Endothelial cell of umbilical vein (primary cell): ENCODE results near the gene NAXD. TPM values are rescaled to one million over a fixed set of nuclear protein-coding genes. Genes with fewer than 3 reads are reported as not detected.
A peak's percentile ranks its signal among the peaks of the same experiment; 100 is the strongest.

Source experiments
- BruUV-seq: library from RNA; stranded (reverse); fragments of 400-500 nt; replicated peaks from 2 replicates; lab custom pipeline; 2021; lab: Mats Ljungman, UMichigan
- CTCF ChIA-PET: fragments of 300-600, 350-600 bp; sonication (Branson Sonifier 250); formaldehyde crosslinking; loops from one replicate; lab custom pipeline; 2021; ENCODE audit warnings: antibody characterized with exemption, inconsistent platforms; lab: Charles Lee
- POLR2A ChIA-PET: fragments of 300-600, 350-600 bp; sonication (Branson Sonifier 250); formaldehyde crosslinking; loops from one replicate; lab custom pipeline; 2021; ENCODE audit warnings: antibody characterized with exemption, inconsistent platforms; lab: Charles Lee
- DNase-seq: peaks from one replicate; pipeline ENCODE4 v3.0.0-alpha.2; 2011; ENCODE audit warnings: low read depth, low spot score
- FAIRE-seq: peaks from 2 replicates; lab custom pipeline; 2011; peaks lifted over from hg19 to GRCh38; lab: Jason Lieb, UNC
- H2AFZ ChIP-seq: 2 replicates; pipeline ENCODE4 v1.6.0; 2012; ENCODE audit warnings: low read depth, low read length, control low read depth, inconsistent platforms
- H3K27ac ChIP-seq: 2 replicates; pipeline ENCODE4 v1.5.1; 2011; ENCODE audit warnings: low read depth, mild to moderate bottlenecking, control low read depth, low read length, moderate library complexity; ENCODE audit not compliant: insufficient read depth
- H3K27me3 ChIP-seq, 2 experiments: 2 replicates each; pipeline versions ENCODE4 v1.6.0 to v1.6.1; 2011; ENCODE audit warnings: low read length in 2 of 2, mixed read lengths in 1 of 2; ENCODE audit not compliant: control insufficient read depth in 2 of 2, insufficient read depth in 2 of 2
- H3K36me3 ChIP-seq, 2 experiments: 2 replicates in 1 of 2; 3 replicates in 1 of 2; pipeline ENCODE4 v1.5.1; 2011; ENCODE audit warnings: low read length in 2 of 2, mild to moderate bottlenecking in 1 of 2, moderate library complexity in 1 of 2; ENCODE audit not compliant: control insufficient read depth in 2 of 2, insufficient read depth in 2 of 2; ENCODE audit errors: extremely low read depth in 1 of 2
- H3K4me1 ChIP-seq: 3 replicates; pipeline ENCODE4 v1.5.1; 2011; ENCODE audit warnings: mild to moderate bottlenecking, low read length; ENCODE audit not compliant: control insufficient read depth, insufficient read depth; ENCODE audit errors: extremely low read depth
- H3K4me2 ChIP-seq: 2 replicates; pipeline ENCODE4 v1.6.1; 2011; ENCODE audit warnings: low read length, control low read depth, mixed read lengths; ENCODE audit not compliant: insufficient read depth
- H3K4me3 ChIP-seq, 3 experiments: fragments of 200-600 bp in 1 of 3; sonication (generic), shearing (Covaris generic) in 1 of 3; replicated peaks in 1 of 3; 2 replicates each; pipeline ENCODE4 v1.5.1; 2011 to 2016; ENCODE audit warnings: control low read depth in 3 of 3, low read length in 3 of 3, mild to moderate bottlenecking in 2 of 3, inconsistent platforms in 1 of 3, low read depth in 1 of 3, moderate library complexity in 1 of 3; ENCODE audit not compliant: insufficient read depth in 1 of 3
- H3K79me2 ChIP-seq: 2 replicates; pipeline ENCODE4 v1.6.0; 2012; ENCODE audit warnings: low read length, inconsistent platforms; ENCODE audit not compliant: control insufficient read depth, insufficient read depth
- H3K9ac ChIP-seq: replicated peaks from 2 replicates; pipeline ENCODE3; 2011; ENCODE audit warnings: low read length, control low read depth; ENCODE audit not compliant: insufficient read depth; ENCODE audit errors: extremely low read depth
- H3K9me1 ChIP-seq: replicated peaks from 3 replicates; pipeline ENCODE4 v1.6.0; 2011; ENCODE audit warnings: mild to moderate bottlenecking, low read length; ENCODE audit not compliant: control insufficient read depth, insufficient read depth; ENCODE audit errors: extremely low read depth
- H3K9me3 ChIP-seq: replicated peaks from 2 replicates; pipeline ENCODE4 v1.5.1; 2012; ENCODE audit warnings: low read length, inconsistent platforms; ENCODE audit not compliant: control insufficient read depth, insufficient read depth
- H4K20me1 ChIP-seq: replicated peaks from 2 replicates; pipeline ENCODE3; 2011; ENCODE audit warnings: mild to moderate bottlenecking, low read length; ENCODE audit not compliant: control insufficient read depth, insufficient read depth; ENCODE audit errors: extremely low read depth
- POLR2A ChIP-seq: IDR thresholded peaks from 2 replicates; pipeline ENCODE4 v1.6.1; 2012; ENCODE audit warnings: low read depth, mild to moderate bottlenecking, control low read depth, low read length
- POLR2AphosphoS5 ChIP-seq: IDR thresholded peaks from 2 replicates; pipeline ENCODE4 v1.6.1; 2012; ENCODE audit warnings: low read depth, mild to moderate bottlenecking, control low read depth, low read length, moderate library complexity; ENCODE audit not compliant: insufficient read depth
- dilution Hi-C: fragments of 300-500 bp; cut with MboI; formaldehyde crosslinking; loops from one replicate; pipeline ENCODE4 v1.15.0; 2019; ENCODE audit warnings: low sequenced_read_pairs; ENCODE audit not compliant: extremely low pct_ligation_motif_present
- intact Hi-C: fragments of 100-400 bp; cut with micrococcal nuclease; formaldehyde crosslinking; loops from one replicate; pipeline ENCODE4 v1.10.0; 2022
- polyA plus RNA-seq, 4 experiments: library from polyadenylated mRNA; depleted of rRNA in 3 of 4; stranded (reverse) in 3 of 4; unstranded in 1 of 4; fragments of >200 nt; gene quantifications; 2 replicates each; pipeline versions ENCODE4 v1.2.1 to v1.2.3, GENCODE V29; 2011 to 2012; ENCODE audit warnings: missing spikeins in 1 of 4
- total RNA-seq: library from RNA; stranded (reverse); gene quantifications from 2 replicates; pipeline ENCODE4 v1.2.3, GENCODE V29; 2021
- TF ChIP-seq, protein P1 (sequence below), 2 donors: IDR thresholded peaks; 1 replicate in 1 of 2; 2 replicates in 1 of 2; pipeline ENCODE4 v1.5.1; 2011; ENCODE audit warnings: low read length in 2 of 2, mild to moderate bottlenecking in 2 of 2, moderate library complexity in 2 of 2, control low read depth in 1 of 2, inconsistent platforms in 1 of 2, low read depth in 1 of 2; ENCODE audit not compliant: insufficient read depth in 1 of 2; ENCODE audit errors: extremely low read depth in 1 of 2

The NAXD gene
- total and polyA plus RNA-seq, 2 donors (not counting 3 experiments of a cell fraction or from before 2014, with no cell fraction given): 19.9 to 42.9 TPM

DNA sequence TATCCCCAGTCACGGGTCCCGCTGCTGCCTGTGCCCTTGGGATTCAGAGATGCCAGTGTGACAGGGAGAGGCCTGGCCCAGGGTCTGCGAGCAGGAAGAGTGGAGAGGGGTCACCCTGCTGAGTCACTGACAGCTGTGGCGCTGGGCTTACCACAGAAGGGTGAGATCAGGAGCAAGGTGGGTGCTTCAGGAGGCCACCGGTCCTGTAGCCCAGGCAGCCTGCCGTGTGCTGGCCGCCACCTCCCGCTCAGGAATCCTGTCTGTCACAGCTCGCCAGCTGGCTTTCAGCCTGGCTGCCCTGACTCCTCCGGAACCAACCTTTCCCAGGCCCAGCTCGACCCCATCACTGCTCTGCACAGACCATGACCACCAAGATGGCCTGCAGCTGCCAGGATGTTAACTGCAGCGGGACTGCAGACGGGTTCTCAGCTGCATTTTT lies 25.3 kb downstream of the NAXD start:
- POLR2A ChIA-PET: no interaction called here
- peak; percentile 16 for DNase-seq

More for the DNA sequence above, 25.3 kb downstream of the NAXD start:
- H3K4me3 ChIP-seq: no peak overlapping the region
- CTCF ChIA-PET: interaction anchor here (1.0 kb wide), 1 partner anchor 11 kb away, joined by 4 read pairs; no protein-coding TSS in a partner anchor
- H3K4me2 ChIP-seq: no peak overlapping the region
- no peaks in the 10 kb centered on the region for H3K9me3 ChIP-seq
- no peaks in the 10 kb centered on the region for H3K9me1 ChIP-seq
- dilution Hi-C loops (no loop called here), intact Hi-C loops (no loop called here)
- FAIRE-seq: no peak
- no peaks in the 10 kb centered on the region for H3K4me1 ChIP-seq
- H3K27ac ChIP-seq: no peak overlapping the region
- H3K36me3 ChIP-seq: peaks cover 10 to 34% of the 10 kb centered on the region in 2 experiments
- H3K79me2 ChIP-seq: no peaks in the 10 kb centered on the region
- no TSS peak for BruUV-seq
- no peaks in the 10 kb centered on the region for H4K20me1 ChIP-seq
- H2AFZ ChIP-seq: no peak overlapping the region
- TF ChIP-seq, protein P1, sequence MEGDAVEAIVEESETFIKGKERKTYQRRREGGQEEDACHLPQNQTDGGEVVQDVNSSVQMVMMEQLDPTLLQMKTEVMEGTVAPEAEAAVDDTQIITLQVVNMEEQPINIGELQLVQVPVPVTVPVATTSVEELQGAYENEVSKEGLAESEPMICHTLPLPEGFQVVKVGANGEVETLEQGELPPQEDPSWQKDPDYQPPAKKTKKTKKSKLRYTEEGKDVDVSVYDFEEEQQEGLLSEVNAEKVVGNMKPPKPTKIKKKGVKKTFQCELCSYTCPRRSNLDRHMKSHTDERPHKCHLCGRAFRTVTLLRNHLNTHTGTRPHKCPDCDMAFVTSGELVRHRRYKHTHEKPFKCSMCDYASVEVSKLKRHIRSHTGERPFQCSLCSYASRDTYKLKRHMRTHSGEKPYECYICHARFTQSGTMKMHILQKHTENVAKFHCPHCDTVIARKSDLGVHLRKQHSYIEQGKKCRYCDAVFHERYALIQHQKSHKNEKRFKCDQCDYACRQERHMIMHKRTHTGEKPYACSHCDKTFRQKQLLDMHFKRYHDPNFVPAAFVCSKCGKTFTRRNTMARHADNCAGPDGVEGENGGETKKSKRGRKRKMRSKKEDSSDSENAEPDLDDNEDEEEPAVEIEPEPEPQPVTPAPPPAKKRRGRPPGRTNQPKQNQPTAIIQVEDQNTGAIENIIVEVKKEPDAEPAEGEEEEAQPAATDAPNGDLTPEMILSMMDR (IDR thresholded peaks at IDR 0.05; ENCODE audit: extremely low read depth in 1 of 2, insufficient read depth in 1 of 2, low read depth in 1 of 2, low read length in 2 of 2): no peak
- TF ChIP-seq POLR2AphosphoS5: no peak
- TF ChIP-seq POLR2A: no peak
- no peaks in the 10 kb centered on the region for H3K27me3 ChIP-seq
- H3K9ac ChIP-seq: no peak overlapping the region
